Measurements from ENCODE around the gene DNPEP.

Gene DNPEP

DNA sequence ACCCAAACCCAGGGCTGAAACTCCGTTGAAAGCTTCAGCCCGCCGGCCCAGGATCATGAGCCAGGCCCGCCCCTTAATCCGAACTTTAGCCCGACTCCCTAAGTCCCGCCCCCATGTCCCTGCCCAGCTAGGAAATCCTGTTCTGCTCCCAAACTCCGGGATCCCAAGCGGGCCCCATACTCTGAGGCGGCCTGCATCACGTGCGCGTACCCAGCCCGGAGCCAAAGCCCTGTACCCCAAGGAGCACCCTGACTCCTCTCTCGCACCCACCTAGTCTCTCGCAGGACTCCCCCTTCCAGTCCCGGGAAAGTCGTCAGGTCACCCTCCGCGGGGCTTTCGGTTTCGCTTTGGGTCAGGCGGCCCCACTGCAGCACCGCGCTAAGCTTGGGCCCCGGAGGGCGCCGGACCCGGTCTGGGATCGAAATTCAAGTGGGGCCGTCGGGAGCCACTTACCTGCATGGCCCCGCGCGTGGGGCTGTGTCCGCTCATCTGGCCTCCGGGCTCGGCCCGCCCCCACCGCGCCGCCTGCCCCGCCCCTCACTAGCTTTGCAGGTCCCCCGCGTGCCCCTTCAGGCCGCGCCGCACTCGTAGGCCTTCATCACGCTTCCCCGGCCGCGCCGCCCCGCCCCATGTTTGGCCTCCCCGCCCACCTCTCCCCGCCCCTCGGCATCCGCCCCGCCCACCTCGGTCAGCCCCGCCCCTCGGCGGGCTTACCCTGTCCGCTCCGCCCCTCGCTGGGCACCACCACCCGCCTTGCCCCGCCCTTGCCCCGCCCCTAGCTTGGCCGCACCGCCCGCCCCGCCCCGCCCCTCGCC is at the start of gene DNPEP:
Gene DNPEP, minus strand, starts transcription at position 607 of the 815 bp plus-strand sequence. Its CDS starts 118 bp downstream, at position 489.
- DNase-seq (ENCODE audit: low read depth in 2 of 2), result peak; percentile 98

DNA sequence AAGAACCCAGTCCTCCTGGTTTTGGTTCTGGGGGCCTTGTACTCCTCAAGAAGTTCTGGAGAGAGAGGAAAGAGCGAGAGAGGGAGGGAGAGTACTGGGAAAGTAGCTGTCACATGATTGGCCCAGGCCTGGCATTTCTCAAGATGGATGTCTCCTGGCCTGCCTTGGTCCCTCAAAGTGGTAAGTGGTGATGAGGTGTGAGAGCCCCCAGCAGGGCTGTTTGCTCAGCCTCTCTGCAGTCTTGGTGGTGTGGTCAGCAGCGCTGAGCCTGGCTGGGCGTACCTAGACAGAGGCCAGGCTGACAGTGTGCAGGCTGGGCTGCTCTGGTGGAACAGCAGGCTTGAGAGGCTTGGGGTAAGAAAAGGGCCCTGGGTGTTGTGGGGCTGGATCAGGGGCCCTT is 49.4 kb upstream of the DNPEP start:
- DNase-seq (ENCODE audit: low read depth in 2 of 2), result no peak

DNA sequence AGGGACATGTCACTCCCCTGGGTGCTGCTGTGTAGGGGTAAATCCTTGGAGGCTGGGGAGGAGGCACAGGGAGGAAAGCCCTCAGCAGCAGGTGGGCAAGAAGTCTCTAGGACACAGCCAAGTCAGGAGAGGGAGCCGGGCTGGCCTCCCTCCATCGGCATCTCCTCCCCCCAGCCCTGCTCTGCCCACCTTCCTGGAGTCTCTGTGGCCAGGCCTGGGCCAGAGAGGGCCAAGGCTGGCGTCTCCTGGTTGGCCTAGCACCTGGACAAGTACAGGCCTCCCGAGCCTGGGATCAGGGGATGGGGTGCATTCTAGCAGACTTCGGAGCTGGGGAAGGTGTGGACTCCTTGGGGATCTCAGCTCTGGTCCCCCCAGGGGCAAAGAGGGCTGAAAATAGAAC is 48.8 kb upstream of the DNPEP start:
- DNase-seq (ENCODE audit: low read depth in 2 of 2), result no peak

DNA sequence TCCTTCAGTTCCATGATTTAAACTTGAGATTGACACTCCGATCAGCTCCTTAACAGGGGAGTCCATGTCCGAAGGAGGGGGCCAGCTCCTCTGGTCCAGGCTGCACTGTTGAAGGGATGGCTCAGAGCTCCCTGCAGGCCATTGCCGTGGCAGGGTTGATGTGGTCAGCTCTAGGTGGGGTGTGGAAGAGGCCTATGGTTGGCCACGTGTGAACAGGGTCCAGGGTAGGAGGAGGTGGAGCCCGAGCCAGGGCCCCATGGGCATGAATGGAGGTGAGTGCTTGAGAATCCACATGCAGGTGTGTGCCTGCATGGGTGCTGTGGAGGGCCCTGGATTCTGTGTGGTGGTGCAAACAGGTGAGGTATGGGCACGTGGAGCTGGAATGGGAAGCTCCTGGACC is 48.0 kb upstream of the DNPEP start:
- DNase-seq (ENCODE audit: low read depth in 2 of 2), result no peak

DNA sequence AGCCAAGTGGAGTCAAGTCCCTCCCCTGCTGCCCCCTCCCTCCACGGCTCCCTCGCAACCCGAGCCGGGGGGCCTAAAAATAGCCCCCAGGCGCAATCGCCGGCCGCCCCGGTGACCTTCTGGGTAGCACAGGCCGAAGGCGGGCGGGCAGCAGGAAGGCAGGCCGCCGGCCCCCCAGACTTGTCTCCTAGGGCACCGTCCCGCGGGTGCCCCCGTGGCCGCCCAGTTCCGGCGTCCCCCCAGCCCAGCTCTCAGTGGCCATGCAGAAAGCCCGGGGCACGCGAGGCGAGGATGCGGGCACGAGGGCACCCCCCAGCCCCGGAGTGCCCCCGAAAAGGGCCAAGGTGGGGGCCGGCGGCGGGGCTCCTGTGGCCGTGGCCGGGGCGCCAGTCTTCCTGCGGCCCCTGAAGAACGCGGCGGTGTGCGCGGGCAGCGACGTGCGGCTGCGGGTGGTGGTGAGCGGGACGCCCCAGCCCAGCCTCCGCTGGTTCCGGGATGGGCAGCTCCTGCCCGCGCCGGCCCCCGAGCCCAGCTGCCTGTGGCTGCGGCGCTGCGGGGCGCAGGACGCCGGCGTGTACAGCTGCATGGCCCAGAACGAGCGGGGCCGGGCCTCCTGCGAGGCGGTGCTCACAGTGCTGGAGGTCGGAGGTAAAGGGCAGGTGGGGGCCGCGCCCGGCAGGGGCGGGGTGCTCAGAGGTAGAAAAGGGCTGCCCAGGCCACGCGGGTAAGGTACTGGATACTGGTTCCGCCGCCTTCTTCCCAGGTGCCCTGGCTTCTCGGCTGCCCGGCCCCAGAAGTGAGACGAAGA is 47.2 kb upstream of the DNPEP start, which contains the start of gene SPEG:
Gene SPEG, plus strand, starts transcription at position 126 of the 808 bp plus-strand sequence. Its CDS starts 135 bp downstream, at position 261.
- DNase-seq (ENCODE audit: low read depth in 2 of 2), result no peak

DNA sequence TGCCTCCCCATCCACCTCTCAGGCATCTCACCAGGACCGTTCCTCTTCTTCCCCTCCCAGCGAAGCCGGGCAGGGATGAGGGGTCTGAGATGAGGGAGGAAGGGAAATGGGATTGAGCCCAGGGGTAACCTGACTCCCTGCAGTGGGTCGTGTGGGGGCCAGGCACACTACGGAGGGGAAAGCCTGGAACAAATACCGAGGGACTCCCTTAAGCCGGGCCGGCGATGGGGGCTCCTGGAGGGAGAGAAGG is 46.7 kb upstream of the DNPEP start:
- DNase-seq (ENCODE audit: low read depth in 2 of 2), result no peak

DNA sequence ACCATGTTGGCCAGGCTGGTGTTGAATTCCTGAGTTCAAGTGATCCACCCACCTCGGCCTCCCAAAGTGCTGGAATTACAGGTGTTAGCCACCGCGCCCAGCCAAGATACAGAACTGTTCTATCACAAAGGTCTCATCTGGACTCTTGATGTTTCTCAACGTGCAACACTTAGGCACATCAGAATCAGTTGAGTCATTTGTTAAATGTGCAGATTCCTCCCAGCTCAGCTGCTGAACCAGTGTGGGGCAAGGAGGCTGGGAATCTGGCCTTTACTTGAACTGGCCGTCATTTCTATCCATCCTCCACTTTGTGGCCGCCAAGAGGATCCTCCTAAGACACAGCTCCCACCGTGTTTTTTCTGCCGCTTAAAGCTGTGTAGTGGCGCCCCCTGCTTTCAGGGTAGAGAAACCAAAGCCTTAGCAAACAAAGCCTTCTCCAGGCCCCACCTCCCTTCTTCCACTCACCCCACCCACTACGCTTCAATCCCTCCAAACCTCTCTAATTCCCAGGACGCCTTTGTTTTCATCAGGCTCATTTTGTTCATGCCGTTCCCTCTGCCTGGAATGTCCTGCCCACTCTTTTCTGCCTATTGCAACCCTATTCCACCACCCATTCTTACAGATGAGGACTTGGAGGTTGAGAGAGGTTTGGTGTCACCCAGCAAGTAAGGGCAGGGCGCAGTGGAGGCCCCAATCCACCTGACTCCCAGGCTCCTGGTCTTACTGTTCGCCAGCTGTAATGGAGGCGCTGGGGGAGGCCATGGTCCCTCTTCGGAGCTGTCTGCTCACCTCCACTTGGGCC is 46.2 kb upstream of the DNPEP start:
- no peak for DNase-seq (ENCODE audit: low read depth in 2 of 2)

DNA sequence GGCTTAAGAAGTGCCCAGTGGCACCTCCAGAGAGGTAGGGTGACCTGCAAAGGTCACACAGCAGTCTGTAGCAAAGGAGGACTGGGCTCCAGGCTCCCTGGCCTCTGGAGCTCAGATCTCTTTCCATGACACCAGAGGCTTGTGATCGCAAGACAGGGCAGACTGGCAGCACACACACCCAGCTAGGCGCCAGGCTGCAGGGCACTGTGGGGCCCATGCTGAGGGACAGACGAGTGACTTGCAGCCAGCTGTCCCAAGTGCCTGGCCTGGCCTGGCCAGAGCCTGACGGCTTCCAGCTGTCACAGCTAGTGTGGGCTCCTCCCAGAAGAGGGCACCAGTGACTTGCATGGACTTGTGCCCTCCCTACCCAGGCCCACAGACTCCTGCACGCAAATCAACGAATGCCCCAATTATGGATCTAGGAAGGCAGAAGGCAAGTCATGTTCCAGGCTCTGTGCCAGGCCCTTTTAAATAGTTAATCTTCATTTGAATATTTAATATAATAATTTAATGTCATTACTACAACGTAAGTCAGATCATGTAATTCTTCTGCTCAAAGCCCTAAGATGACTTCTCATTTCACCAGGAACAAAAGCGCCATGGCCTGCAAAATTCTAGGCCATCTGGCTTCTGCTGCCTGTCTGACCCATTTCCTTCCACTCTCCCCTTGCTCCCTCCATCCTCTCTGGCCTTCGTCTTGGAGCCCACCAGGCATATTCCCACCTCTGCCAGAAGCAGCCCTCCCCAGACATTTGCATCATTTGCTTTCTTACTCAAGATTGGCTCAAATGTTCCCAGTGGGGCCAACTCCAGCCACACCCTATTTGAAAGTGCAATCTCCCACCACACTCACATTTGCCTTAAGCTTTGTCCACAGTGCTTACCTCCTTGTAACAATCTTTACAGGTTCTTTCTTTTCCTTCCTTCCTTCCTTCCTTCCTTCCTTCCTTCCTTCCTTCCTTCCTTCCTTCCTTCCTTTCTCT is 43.2 kb upstream of the DNPEP start:
- DNase-seq (ENCODE audit: low read depth in 2 of 2), result no peak

DNA sequence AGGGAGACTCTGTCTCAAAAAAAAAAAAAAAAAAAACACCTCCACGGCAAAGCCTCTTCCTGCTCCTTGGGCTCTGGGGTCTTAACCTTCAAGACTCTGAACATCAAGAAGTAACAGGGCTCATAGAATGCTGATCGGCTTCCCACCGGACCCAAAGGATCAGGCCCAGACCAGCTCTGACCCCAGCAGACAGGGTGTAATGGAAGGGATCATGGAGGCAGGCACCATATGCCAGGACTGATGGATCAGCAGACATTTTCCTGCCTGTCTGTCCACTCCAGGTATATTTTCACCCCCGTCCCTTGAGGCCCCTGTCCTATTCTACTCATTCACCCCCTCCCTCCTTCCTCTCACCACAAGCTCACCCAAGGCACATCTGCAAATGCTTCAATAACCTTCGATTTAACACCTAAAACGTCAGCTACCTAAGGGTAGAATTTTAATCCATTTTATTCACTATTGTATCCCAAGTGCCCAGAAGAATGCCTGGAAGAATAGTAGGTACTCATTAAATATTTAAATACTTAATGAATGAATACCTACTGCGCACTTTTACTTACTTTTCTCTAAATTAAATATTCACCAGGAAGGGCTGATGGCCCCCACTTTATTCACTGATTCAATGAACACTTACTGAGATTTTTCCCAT is 42.4 kb upstream of the DNPEP start:
- DNase-seq (ENCODE audit: low read depth in 2 of 2), result no peak

DNA sequence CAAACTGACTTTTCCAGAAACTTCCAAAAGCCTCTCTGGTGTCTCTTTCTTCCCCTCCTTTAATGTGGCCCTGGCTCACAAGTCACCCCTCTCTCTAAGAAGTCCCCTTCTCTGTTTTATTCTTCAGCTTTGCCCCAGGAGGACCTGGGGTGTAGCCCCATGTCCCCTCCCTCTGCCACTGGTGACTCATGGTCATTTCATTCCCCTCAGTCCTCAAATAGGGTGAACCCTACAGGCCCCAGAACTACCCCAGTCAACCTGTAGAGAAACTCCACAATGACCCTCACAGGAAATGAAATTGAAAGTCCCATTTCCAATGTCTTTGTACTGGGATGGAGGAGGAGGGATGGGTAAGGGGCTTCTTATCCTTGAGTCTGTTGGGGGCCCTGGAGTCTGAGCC is 40.8 kb upstream of the DNPEP start:
- no peak for DNase-seq (ENCODE audit: low read depth in 2 of 2)

DNA sequence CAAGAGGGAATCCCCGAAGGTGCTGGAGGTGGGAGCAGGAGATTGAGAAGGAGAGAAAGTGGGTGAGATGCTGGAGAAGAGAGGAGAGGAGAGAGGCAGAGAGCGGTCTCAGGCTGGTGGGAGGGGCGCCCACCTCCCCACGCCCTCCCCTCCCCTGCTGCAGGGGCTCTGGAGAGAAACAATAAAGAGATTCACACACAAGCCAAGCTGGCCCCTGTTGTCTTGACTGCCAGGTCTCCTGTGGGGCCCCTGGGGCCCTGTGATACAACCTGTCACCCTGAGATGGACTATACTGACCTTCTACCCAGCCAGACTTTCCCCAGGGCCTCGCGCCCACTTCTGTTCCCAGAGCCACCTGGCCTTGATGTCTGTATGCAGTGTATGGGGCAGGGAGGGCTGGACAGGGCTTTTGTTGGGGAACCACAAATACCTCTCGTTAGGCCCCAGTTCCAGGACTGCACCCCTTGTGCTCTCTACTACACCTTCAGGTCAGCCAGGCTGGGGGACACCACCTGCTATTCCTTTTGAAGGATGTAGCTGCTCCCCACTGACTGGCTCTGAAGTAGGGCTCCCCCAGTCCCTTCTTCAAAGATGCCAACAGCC is 38.9 kb upstream of the DNPEP start:
- DNase-seq (ENCODE audit: low read depth in 2 of 2), result no peak

DNA sequence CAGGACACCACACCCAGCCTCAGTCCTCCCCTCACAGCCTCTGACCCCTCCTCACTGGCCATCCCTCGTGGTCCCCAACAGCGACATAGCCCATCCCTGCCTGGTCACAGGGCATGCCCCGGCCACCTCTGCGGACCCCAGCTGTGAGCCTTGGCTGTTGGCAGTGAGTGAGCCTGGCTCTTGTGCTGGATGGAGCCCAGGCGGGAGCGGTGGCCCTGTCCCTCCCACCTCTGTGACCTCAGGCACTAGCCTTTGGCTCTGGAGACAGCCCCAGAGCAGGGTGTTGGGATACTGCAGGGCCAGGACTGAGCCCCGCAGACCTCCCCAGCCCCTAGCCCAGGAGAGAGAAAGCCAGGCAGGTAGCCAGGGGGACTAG is 38.3 kb upstream of the DNPEP start:
- DNase-seq (ENCODE audit: low read depth in 2 of 2), result no peak

DNA sequence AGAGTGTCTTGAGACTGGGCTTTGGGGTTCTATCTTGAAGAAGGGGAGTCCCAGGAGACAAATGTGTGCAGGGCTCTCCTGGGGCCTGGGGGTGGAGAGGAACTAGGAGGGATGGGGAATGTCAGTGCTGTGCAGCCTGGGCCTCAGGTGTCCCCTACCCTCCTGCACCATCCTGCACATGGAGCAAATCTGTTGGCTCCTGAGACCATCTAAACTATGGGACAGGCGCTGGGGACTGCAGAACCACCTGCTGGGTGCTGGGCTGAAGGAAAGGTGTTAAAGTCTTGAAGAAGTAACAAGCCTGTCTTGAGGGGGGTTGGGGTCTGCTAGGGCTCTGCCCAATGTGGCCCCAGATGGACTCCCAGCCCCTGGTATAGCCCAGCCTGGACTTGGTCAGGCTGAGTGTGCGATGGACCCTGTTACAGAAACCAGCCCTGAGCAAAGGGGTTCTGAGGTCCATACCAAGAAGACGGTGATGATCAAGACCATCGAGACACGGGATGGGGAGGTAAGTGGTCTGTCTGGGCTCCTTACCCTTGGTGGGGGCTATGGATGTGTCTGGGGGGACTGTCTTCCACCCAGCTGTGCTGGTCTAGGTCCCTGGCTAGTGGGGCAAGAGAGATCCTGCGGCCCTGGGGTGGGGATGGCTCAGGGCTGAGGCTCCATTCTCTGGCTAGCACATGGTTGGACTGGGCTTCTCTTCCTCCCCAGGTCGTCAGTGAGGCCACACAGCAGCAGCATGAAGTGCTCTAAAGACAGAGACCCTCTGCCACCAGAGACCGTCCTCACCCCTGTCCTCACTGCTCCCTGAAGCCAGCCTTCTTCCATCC is 37.7 kb upstream of the DNPEP start:
- DNase-seq (ENCODE audit: low read depth in 2 of 2), result no peak

DNA sequence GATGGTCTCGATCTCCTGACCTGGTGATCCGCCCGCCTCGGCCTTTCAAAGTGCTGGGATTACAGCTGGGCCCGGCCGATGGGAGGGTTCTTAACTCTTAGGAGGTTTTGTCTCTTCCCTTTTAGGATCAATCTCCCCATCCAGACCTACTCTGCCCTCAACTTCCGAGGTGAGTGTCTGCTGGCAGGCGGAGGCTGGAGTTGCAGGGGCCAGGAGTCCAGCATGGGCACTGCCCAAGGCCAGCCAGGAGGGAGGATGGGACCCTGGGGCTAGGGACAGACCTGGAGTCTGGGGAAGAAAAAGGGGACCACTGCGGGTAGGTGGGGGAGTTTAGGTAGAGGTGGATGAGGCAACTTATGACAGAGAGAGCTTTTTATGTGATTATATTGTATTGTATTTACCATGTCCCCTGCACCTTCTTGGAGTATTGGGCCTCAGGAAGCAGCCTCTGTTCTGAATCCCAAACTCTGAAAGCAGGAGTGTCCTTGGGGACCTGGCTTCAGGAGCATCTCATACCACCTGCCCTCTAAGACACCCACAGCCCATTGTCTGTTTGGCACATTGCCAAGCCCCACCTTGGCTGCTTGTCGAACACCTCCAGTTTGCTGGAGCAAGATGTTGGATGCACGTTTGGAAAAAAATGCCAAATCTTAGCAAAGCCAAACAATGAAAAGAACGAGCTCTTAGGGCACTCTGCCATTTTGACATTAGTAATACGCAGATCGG is 36.1 kb upstream of the DNPEP start:
- DNase-seq (ENCODE audit: low read depth in 2 of 2), result no peak

DNA sequence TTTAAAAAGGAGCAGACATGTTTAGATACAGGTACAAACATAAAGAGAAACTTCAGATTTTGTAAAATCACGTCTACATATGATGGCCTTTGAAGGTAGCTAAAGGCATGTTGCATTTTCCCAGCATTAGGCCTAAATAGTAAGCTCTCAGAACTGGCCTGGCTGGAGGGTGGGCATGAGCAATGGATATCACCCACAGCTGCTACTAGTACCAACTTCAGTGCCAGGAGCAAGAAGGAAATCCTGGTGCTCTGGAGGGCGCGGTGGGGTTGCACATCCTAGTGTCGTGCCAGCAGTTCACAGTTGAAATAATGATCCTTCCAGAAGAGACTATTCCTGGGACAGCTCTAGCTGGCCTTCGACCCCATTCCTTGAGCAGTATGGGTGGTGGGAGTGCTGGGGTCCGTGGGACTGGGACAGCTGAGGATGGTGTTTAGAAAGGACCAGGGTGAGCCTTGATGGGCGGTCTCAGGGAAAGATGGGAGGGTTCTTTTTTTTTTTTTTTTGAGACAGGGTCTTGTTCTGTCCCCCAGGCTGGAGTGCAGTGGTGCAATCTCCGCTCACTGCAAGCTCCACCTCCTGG is 35.3 kb upstream of the DNPEP start:
- DNase-seq (ENCODE audit: low read depth in 2 of 2), result no peak

DNA sequence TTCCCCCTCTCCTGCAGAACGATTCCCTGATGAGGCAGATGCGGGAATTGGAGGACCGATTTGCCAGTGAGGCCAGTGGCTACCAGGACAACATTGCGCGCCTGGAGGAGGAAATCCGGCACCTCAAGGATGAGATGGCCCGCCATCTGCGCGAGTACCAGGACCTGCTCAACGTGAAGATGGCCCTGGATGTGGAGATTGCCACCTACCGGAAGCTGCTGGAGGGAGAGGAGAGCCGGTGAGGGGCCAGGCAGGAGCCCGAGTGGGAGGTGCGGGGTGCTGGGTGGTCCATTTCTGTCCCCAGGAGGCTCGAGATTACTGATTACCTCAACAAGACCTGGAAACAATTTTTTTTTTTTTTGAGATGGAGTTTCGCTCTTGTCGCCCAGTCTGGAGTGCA is 33.6 kb upstream of the DNPEP start:
- no peak for DNase-seq (ENCODE audit: low read depth in 2 of 2)

DNA sequence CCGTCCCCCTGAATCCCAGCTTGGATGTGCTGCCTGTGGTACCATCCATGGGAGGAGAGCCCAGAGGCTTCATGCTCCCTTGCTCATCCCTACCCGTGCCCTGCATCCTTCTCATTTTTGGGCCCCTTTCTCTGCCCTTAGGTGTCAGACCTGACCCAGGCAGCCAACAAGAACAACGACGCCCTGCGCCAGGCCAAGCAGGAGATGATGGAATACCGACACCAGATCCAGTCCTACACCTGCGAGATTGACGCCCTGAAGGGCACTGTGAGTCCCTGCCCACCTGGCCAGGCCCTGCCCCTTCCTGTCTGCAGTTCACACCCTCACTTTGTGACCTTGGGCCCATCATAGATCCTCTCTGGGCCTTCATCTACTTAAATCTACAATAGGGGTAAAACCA is 33.0 kb upstream of the DNPEP start:
- DNase-seq (ENCODE audit: low read depth in 2 of 2), result no peak

Data from stimulated activated CD4-positive, alpha-beta T cell treated with anti-CD3 and anti-CD28 coated beads, Interleukin-1b, Interleukin-23, amount 100 ng/mL, for 4 hours (primary cell).